MM.1S (cell line): ENCODE measurements around the gene SPEG.

ENCODE experiments used
- DNase-seq: peaks from one replicate; pipeline ENCODE4 v3.0.0-alpha.2; 2015
- H2AFZ ChIP-seq: fragments of 300-600 bp; sonication (generic); 2 replicates; pipeline ENCODE4 v1.6.0; 2016; ENCODE audit warnings: antibody characterized with exemption, low read length
- H3F3A ChIP-seq: fragments of 300-600 bp; sonication (generic); 2 replicates; pipeline ENCODE4 v1.6.1; 2016; ENCODE audit warnings: mild to moderate bottlenecking, antibody characterized with exemption, low read length, moderate library complexity, mixed read lengths; ENCODE audit not compliant: insufficient read depth
- H3K27ac ChIP-seq: fragments of 300-600 bp; sonication (generic); 2 replicates; pipeline ENCODE4 v1.5.1; 2016; ENCODE audit warnings: mild to moderate bottlenecking, low read length
- H3K27me3 ChIP-seq: fragments of 300-600 bp; sonication (generic); replicated peaks from 2 replicates; pipeline ENCODE4 v1.6.0; 2016; ENCODE audit warnings: low read length; ENCODE audit not compliant: insufficient read depth
- H3K36me3 ChIP-seq: fragments of 300-600 bp; sonication (generic); replicated peaks from 2 replicates; pipeline ENCODE4 v1.6.1; 2016; ENCODE audit warnings: mild to moderate bottlenecking, low read length, mixed read lengths; ENCODE audit not compliant: insufficient read depth
- H3K4me1 ChIP-seq: fragments of 300-600 bp; sonication (generic); 2 replicates; pipeline ENCODE4 v1.6.1; 2016; ENCODE audit warnings: low read length, mixed read lengths
- H3K4me2 ChIP-seq: fragments of 300-600 bp; sonication (generic); 2 replicates; pipeline ENCODE4 v1.6.0; 2016; ENCODE audit warnings: low read depth, low read length
- H3K4me3 ChIP-seq: fragments of 300-600 bp; sonication (generic); 2 replicates; pipeline ENCODE4 v1.5.1; 2016; ENCODE audit warnings: low read length, mixed read lengths
- H3K79me2 ChIP-seq: fragments of 300-600 bp; sonication (generic); 2 replicates; pipeline ENCODE4 v1.6.1; 2016; ENCODE audit warnings: mixed run types, low read length, mixed read lengths
- H3K9ac ChIP-seq: fragments of 300-600 bp; sonication (generic); 2 replicates; pipeline ENCODE4 v1.6.1; 2016; ENCODE audit warnings: low read length, mixed read lengths
- H3K9me2 ChIP-seq: fragments of 300-600 bp; sonication (generic); replicated peaks from 2 replicates; pipeline ENCODE4 v1.6.1; 2016; ENCODE audit warnings: mild to moderate bottlenecking, low read length, mixed read lengths; ENCODE audit not compliant: insufficient read depth
- H3K9me3 ChIP-seq: fragments of 300-600 bp; sonication (generic); replicated peaks from 2 replicates; pipeline ENCODE4 v1.6.1; 2016; ENCODE audit warnings: mild to moderate bottlenecking, low read length, mixed read lengths; ENCODE audit not compliant: insufficient read depth
- H4K20me1 ChIP-seq: fragments of 300-600 bp; sonication (generic); 2 replicates; pipeline ENCODE4 v1.6.1; 2016; ENCODE audit warnings: mild to moderate bottlenecking, low read length, moderate library complexity, mixed read lengths; ENCODE audit not compliant: insufficient read depth
- EZH2 ChIP-seq: fragments of 300-600 bp; sonication (generic); optimal IDR thresholded peaks from 2 replicates; pipeline ENCODE3; 2017; ENCODE audit warnings: low read depth, mild to moderate bottlenecking, antibody characterized with exemption, low read length, mixed read lengths
- EZH2phosphoT487 ChIP-seq: fragments of 300-600 bp; sonication (generic); IDR thresholded peaks from 2 replicates; pipeline ENCODE4 v1.6.1; 2018; ENCODE audit warnings: antibody characterized with exemption, low read length
- TF ChIP-seq, protein P1 (sequence below): fragments of 300-600 bp; sonication (generic); IDR thresholded peaks from 2 replicates; pipeline ENCODE4 v1.5.1; 2016; ENCODE audit warnings: antibody characterized with exemption, low read length, mixed read lengths

SPEG gene

DNA sequence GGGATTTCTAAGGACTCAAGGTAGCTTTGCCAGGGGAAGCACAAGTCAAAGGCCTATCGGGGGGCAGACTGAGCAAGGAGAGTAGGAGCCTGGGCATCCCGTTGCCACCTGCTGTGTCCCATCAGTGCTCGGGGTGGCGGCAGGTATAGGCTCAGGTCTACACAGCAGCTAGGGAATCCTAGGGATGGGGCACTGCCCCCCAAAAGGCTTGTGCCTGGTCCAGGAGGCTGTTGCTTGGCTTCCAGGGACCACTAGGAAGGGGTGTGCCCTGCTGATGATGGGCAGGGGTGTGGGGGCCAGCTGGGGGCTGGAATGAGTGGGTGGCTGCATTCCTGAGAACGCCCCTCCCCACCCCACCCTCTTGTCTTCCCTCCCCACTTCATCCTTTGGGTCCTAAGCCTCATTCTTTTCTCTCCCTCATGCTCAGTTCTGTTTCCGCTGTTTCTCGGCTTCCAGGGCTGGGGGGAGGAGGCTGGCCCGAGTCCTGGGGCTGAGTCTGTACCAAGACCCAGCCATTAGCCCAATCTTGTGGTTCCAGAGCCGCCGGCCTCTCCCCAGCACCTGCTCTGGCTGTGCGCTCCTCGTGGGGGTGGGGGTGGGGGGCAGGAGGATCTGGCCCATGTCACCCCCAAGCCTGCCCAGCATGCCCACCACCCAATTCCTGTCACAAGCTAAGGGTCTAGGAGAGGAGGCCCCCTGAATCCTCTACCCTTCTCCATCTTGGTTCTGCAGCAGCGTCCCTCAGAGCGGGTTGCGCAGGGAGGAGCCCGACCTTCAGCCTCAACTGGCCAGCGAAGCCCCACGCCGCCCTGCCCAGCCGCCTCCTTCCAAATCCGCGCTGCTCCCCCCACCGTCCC lies 12.8 kb downstream of the SPEG start:
- no peaks in the 10 kb centered on the region for H3K36me3 ChIP-seq
- DNase-seq, result no peak
- TF ChIP-seq EZH2 (no peak), EZH2phosphoT487 (no peak)
- TF ChIP-seq, protein P1, sequence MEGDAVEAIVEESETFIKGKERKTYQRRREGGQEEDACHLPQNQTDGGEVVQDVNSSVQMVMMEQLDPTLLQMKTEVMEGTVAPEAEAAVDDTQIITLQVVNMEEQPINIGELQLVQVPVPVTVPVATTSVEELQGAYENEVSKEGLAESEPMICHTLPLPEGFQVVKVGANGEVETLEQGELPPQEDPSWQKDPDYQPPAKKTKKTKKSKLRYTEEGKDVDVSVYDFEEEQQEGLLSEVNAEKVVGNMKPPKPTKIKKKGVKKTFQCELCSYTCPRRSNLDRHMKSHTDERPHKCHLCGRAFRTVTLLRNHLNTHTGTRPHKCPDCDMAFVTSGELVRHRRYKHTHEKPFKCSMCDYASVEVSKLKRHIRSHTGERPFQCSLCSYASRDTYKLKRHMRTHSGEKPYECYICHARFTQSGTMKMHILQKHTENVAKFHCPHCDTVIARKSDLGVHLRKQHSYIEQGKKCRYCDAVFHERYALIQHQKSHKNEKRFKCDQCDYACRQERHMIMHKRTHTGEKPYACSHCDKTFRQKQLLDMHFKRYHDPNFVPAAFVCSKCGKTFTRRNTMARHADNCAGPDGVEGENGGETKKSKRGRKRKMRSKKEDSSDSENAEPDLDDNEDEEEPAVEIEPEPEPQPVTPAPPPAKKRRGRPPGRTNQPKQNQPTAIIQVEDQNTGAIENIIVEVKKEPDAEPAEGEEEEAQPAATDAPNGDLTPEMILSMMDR, result no peak
- H4K20me1 ChIP-seq, result no peaks in the 10 kb centered on the region
- no peak overlapping the region for H3K4me3 ChIP-seq
- H3K79me2 ChIP-seq, result no peaks in the 10 kb centered on the region
- no peak overlapping the region for H3K4me2 ChIP-seq
- H3K9me3 ChIP-seq, result no peaks in the 10 kb centered on the region
- H3K27me3 ChIP-seq, result peaks cover 98% of the 10 kb centered on the region
- H3K9ac ChIP-seq, result no peak overlapping the region
- no peaks in the 10 kb centered on the region for H3K9me2 ChIP-seq
- H3K4me1 ChIP-seq, result no peaks in the 10 kb centered on the region
- H3K27ac ChIP-seq, result no peak overlapping the region
- no peaks in the 10 kb centered on the region for H3F3A ChIP-seq
- H2AFZ ChIP-seq, result no peak overlapping the region

DNA sequence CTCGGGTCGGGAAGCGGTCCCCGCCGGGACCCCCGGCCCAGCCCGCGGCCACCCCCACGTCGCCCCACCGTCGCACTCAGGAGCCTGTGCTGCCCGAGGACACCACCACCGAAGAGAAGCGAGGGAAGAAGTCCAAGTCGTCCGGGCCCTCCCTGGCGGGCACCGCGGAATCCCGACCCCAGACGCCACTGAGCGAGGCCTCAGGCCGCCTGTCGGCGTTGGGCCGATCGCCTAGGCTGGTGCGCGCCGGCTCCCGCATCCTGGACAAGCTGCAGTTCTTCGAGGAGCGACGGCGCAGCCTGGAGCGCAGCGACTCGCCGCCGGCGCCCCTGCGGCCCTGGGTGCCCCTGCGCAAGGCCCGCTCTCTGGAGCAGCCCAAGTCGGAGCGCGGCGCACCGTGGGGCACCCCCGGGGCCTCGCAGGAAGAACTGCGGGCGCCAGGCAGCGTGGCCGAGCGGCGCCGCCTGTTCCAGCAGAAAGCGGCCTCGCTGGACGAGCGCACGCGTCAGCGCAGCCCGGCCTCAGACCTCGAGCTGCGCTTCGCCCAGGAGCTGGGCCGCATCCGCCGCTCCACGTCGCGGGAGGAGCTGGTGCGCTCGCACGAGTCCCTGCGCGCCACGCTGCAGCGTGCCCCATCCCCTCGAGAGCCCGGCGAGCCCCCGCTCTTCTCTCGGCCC lies 13.6 kb downstream of the SPEG start:
- DNase-seq, result no peak
- no peak overlapping the region for H2AFZ ChIP-seq
- no peaks in the 10 kb centered on the region for H3K79me2 ChIP-seq
- H3K4me2 ChIP-seq, result no peak overlapping the region
- H3K4me3 ChIP-seq, result no peak overlapping the region
- H3F3A ChIP-seq, result no peaks in the 10 kb centered on the region
- no peaks in the 10 kb centered on the region for H4K20me1 ChIP-seq
- no peaks in the 10 kb centered on the region for H3K9me2 ChIP-seq
- no peaks in the 10 kb centered on the region for H3K9me3 ChIP-seq
- no peak overlapping the region for H3K27ac ChIP-seq
- H3K4me1 ChIP-seq, result no peaks in the 10 kb centered on the region
- H3K9ac ChIP-seq, result no peak overlapping the region
- H3K36me3 ChIP-seq, result no peaks in the 10 kb centered on the region
- H3K27me3 ChIP-seq, result peaks cover 98% of the 10 kb centered on the region
- TF ChIP-seq EZH2 (no peak), EZH2phosphoT487 (no peak)
- TF ChIP-seq, protein P1, result no peak

DNA sequence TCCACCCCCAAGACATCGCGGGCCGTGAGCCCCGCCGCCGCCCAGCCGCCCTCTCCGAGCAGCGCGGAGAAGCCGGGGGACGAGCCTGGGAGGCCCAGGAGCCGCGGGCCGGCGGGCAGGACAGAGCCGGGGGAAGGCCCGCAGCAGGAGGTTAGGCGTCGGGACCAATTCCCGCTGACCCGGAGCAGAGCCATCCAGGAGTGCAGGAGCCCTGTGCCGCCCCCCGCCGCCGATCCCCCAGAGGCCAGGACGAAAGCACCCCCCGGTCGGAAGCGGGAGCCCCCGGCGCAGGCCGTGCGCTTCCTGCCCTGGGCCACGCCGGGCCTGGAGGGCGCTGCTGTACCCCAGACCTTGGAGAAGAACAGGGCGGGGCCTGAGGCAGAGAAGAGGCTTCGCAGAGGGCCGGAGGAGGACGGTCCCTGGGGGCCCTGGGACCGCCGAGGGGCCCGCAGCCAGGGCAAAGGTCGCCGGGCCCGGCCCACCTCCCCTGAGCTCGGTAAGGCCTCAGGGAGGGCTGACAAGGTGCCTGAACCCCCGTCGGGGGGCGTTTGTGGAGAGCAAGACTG lies 14.2 kb downstream of the SPEG start:
- Histone ChIP-seq H3K4me2 (no peak overlapping the region), H3K9me3 (no peaks in the 10 kb centered on the region), H3K79me2 (no peaks in the 10 kb centered on the region), H4K20me1 (no peaks in the 10 kb centered on the region), H3K9me2 (no peaks in the 10 kb centered on the region), H3K4me3 (no peak overlapping the region), H3K36me3 (no peaks in the 10 kb centered on the region), H3K4me1 (no peaks in the 10 kb centered on the region), H3K27ac (no peak overlapping the region), H2AFZ (no peak overlapping the region), H3F3A (no peaks in the 10 kb centered on the region), H3K9ac (no peak overlapping the region), H3K27me3 (peaks cover 97% of the 10 kb centered on the region)
- no peak for DNase-seq
- TF ChIP-seq EZH2 (no peak), EZH2phosphoT487 (no peak)
- TF ChIP-seq, protein P1, result no peak
